Hepatocyte (in vitro differentiated cells): Measurements from ENCODE around the gene VIPAS39. TPM values are rescaled to one million over a fixed set of nuclear protein-coding genes. Genes with fewer than 3 reads are reported as not detected.

Source experiments
- DNase-seq: peaks from one replicate; pipeline ENCODE4 v3.0.0-alpha.2; 2016; ENCODE audit warnings: low spot score
- H2AFZ ChIP-seq: fragments of 200-600 bp; sonication (generic); 2 replicates; pipeline ENCODE4 v1.6.0; 2016; ENCODE audit warnings: antibody characterized with exemption, mild to moderate bottlenecking
- H3K27ac ChIP-seq: fragments of 200-600 bp; sonication (generic); 2 replicates; pipeline ENCODE4 v1.5.1; 2016; ENCODE audit warnings: mild to moderate bottlenecking
- H3K27me3 ChIP-seq: fragments of 200-600 bp; sonication (generic); 2 replicates; pipeline ENCODE4 v1.6.1; 2016
- H3K36me3 ChIP-seq: fragments of 200-600 bp; sonication (generic); replicated peaks from 2 replicates; pipeline ENCODE4 v1.5.1; 2016; ENCODE audit warnings: low read depth; ENCODE audit not compliant: insufficient read depth
- H3K4me1 ChIP-seq: fragments of 200-600 bp; sonication (generic); 2 replicates; pipeline ENCODE4 v1.5.1; 2016; ENCODE audit warnings: mild to moderate bottlenecking, moderate library complexity; ENCODE audit not compliant: insufficient read depth
- H3K4me2 ChIP-seq: fragments of 200-600 bp; sonication (generic); 2 replicates; pipeline ENCODE4 v1.6.0; 2016
- H3K4me3 ChIP-seq: fragments of 200-600 bp; sonication (generic); 2 replicates; pipeline ENCODE4 v1.5.1; 2016; ENCODE audit warnings: mild to moderate bottlenecking
- H3K79me2 ChIP-seq: fragments of 200-600 bp; sonication (generic); 2 replicates; pipeline ENCODE4 v1.6.0; 2017; ENCODE audit warnings: mild to moderate bottlenecking
- H3K9me2 ChIP-seq: fragments of 200-600 bp; sonication (generic); replicated peaks from 2 replicates; pipeline ENCODE4 v1.6.0; 2017; ENCODE audit warnings: mild to moderate bottlenecking; ENCODE audit not compliant: insufficient read depth
- H3K9me3 ChIP-seq: fragments of 200-600 bp; sonication (generic); 2 replicates; pipeline ENCODE4 v1.5.1; 2016; ENCODE audit warnings: low read depth, mild to moderate bottlenecking
- H4K20me1 ChIP-seq: fragments of 200-600 bp; sonication (generic); 2 replicates; pipeline ENCODE4 v1.6.0; 2016; ENCODE audit warnings: mild to moderate bottlenecking; ENCODE audit not compliant: insufficient read depth, poor library complexity, severe bottlenecking
- EZH2 ChIP-seq: fragments of 200-600 bp; sonication (generic); IDR thresholded peaks from 2 replicates; pipeline ENCODE4 v1.6.1; 2016; ENCODE audit warnings: antibody characterized with exemption, mild to moderate bottlenecking, borderline replicate concordance
- EZH2phosphoT487 ChIP-seq: fragments of 200-600 bp; sonication (generic); IDR thresholded peaks from one replicate; pipeline ENCODE4 v1.6.1; 2018; ENCODE audit warnings: antibody characterized with exemption, mild to moderate bottlenecking, low read depth, moderate library complexity; ENCODE audit not compliant: unreplicated experiment, severe bottlenecking
- WGBS: methylation state at CpG from one replicate; pipeline ENCODE4 v1.1.6; 2016; ENCODE audit warnings: low lambda C conversion rate; ENCODE audit errors: missing lambda C conversion rate; 5-methylcytosine and 5-hydroxymethylcytosine counted together
- polyA plus RNA-seq: library from polyadenylated mRNA; unstranded; fragments of >200 nt; fragmentation: Nextera tagmentation; extraction: Ambion mirVana; gene quantifications from 2 replicates; pipeline ENCODE4 v1.2.1, GENCODE V29; 2016
- total RNA-seq: library from RNA; depleted of rRNA; stranded (reverse); fragments of >200 nt; gene quantifications from 2 replicates; pipeline ENCODE4 v1.2.3, GENCODE V29; 2014
- TF ChIP-seq, protein P1 (sequence below): fragments of 200-600 bp; sonication (generic); IDR thresholded peaks from 2 replicates; pipeline ENCODE4 v1.5.1; 2016; ENCODE audit warnings: antibody characterized with exemption, mild to moderate bottlenecking; ENCODE audit not compliant: poor library complexity

Gene VIPAS39
- total and polyA plus RNA-seq, 2 experiments from 2014 or later, result 11.7 to 29.2 TPM

DNA sequence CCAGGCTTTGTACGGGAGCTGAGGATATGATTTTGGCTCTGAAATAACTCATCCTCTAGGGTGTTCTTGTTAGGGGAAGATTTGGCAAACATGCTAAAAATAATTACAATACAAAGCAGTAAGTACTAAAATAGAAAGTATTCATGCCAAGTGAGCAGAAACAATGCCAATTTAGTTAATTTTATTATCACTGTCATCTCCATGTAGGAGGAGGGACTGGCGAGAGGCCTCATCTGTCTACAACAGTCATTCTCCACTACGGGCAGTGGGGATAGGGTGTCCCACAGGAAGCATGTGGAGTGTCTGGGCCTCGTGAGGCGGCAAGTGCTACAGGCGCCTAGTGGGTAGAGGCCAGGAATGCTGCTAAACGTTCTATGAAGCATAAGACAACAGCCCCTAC, 37.9 kb upstream of the VIPAS39 start:
- no peaks in the 10 kb centered on the region for H4K20me1 ChIP-seq
- H3K4me3 ChIP-seq, result no peak overlapping the region
- WGBS, result 85% methylated on average over 7 of the region's 7 CpGs
- H3K27me3 ChIP-seq, result peaks cover 24% of the 10 kb centered on the region
- no peak for DNase-seq
- TF ChIP-seq, protein P1, sequence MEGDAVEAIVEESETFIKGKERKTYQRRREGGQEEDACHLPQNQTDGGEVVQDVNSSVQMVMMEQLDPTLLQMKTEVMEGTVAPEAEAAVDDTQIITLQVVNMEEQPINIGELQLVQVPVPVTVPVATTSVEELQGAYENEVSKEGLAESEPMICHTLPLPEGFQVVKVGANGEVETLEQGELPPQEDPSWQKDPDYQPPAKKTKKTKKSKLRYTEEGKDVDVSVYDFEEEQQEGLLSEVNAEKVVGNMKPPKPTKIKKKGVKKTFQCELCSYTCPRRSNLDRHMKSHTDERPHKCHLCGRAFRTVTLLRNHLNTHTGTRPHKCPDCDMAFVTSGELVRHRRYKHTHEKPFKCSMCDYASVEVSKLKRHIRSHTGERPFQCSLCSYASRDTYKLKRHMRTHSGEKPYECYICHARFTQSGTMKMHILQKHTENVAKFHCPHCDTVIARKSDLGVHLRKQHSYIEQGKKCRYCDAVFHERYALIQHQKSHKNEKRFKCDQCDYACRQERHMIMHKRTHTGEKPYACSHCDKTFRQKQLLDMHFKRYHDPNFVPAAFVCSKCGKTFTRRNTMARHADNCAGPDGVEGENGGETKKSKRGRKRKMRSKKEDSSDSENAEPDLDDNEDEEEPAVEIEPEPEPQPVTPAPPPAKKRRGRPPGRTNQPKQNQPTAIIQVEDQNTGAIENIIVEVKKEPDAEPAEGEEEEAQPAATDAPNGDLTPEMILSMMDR, result no peak
- TF ChIP-seq EZH2 (no peak), EZH2phosphoT487 (no peak)
- no peaks in the 10 kb centered on the region for H3K9me3 ChIP-seq
- no peak overlapping the region for H3K27ac ChIP-seq
- H3K79me2 ChIP-seq, result no peaks in the 10 kb centered on the region
- H3K36me3 ChIP-seq, result no peaks in the 10 kb centered on the region
- no peak overlapping the region for H2AFZ ChIP-seq
- H3K4me2 ChIP-seq, result no peak overlapping the region
- H3K9me2 ChIP-seq, result no peaks in the 10 kb centered on the region
- H3K4me1 ChIP-seq, result no peaks in the 10 kb centered on the region

DNA sequence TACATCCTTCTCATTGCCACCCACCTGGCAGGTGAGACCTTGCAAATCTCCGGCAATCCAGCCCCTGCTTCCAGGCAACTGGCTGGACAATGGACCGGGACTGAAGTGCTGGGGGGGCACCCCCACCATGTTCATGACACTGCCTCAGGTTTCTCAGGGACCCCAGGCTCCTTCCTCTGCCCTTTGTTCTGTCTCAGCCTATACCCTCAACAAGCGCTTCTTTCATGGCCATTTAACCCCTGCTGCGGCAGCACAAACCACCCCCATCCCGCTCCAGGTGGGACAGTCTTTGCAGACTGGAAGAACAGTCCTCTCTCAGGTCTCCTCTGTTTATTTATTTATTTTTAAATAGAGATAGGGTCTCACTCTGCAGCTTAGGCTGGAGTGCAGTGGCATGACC, 33.7 kb upstream of the VIPAS39 start:
- 88% methylated on average over 5 of the region's 5 CpGs for WGBS
- H3K27ac ChIP-seq, result no peak overlapping the region

DNA sequence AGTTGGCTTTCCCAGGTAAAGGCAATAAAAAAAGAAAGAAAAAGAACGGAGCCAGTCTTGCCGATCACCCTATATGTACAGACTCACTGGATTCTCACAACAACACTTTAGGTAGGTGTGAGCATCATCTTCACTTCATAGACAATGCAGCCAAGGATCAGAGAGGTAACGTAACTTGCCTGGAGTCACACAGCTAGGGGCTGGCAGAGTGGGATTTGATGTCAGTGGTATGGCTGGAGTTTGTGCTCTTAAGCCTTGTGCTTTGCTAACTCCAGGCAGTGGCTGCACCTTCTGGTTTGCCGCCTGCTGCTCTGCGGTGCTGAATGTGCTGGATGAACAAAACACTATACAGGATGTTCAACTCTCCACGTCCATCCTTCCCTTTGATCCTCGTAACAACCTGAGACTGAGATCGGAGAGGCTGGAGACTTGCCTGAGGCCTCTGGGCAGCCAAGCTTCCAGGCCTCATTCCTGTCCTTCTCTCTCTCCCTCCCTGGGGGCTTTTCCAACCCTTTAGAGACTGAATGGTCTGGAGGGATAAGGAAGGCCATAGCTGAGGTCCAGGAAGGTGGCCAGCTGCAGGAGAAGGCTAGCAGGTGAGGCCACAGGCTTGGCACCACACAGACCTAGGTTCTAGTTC, 33.1 kb upstream of the VIPAS39 start:
- Histone ChIP-seq H3K9me2 (no peaks in the 10 kb centered on the region), H2AFZ (no peak overlapping the region), H3K4me2 (no peak overlapping the region), H3K9me3 (no peaks in the 10 kb centered on the region), H3K79me2 (no peaks in the 10 kb centered on the region), H4K20me1 (no peaks in the 10 kb centered on the region), H3K4me3 (no peak overlapping the region), H3K36me3 (no peaks in the 10 kb centered on the region), H3K4me1 (no peaks in the 10 kb centered on the region), H3K27me3 (no peaks in the 10 kb centered on the region), H3K27ac (no peak overlapping the region)
- no peak for DNase-seq
- TF ChIP-seq EZH2phosphoT487 (no peak), EZH2 (no peak)
- TF ChIP-seq, protein P1, result no peak
- 90% methylated on average over 8 of the region's 8 CpGs for WGBS

More for the DNA sequence above, 33.7 kb upstream of the VIPAS39 start:
- Histone ChIP-seq H3K36me3 (no peaks in the 10 kb centered on the region), H3K9me2 (no peaks in the 10 kb centered on the region), H3K4me1 (no peaks in the 10 kb centered on the region), H3K9me3 (no peaks in the 10 kb centered on the region), H4K20me1 (no peaks in the 10 kb centered on the region), H2AFZ (no peak overlapping the region), H3K4me2 (no peak overlapping the region), H3K27me3 (no peaks in the 10 kb centered on the region), H3K4me3 (no peak overlapping the region), H3K79me2 (no peaks in the 10 kb centered on the region)
- DNase-seq, result no peak
- TF ChIP-seq EZH2phosphoT487, result no peak
- TF ChIP-seq, protein P1, result no peak
- no peak for TF ChIP-seq EZH2

DNA sequence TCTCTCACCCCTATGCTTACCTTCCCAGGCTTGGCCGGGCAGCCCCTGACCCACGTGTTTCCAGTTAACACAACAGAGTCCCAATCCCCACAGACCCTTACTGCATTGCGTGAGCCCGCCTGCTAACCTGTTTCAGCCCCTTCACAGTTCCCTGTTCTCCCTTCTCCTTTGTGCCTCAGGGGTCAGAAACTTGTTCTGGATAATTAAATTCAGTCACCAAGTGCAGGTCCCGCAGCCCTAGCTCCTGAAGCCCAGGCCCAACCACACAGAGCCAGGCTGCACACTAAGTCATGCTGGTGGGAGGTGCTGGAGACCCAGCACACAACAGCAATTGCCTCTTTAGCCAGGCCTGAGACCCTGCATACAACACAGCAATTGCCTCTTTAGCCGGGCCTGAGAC, 31.6 kb upstream of the VIPAS39 start:
- Histone ChIP-seq H3K4me2 (no peak overlapping the region), H3K4me1 (no peaks in the 10 kb centered on the region), H3K9me3 (no peaks in the 10 kb centered on the region), H4K20me1 (no peaks in the 10 kb centered on the region), H2AFZ (no peak overlapping the region), H3K79me2 (no peaks in the 10 kb centered on the region), H3K27me3 (no peaks in the 10 kb centered on the region), H3K4me3 (no peak overlapping the region), H3K36me3 (no peaks in the 10 kb centered on the region), H3K9me2 (no peaks in the 10 kb centered on the region), H3K27ac (no peak overlapping the region)
- 78% methylated on average over 6 of the region's 6 CpGs for WGBS
- TF ChIP-seq, protein P1, result no peak
- TF ChIP-seq EZH2phosphoT487 (no peak), EZH2 (no peak)
- no peak for DNase-seq
